Lower lobe of right lung (tissue), 2 donors: ENCODE data around the gene GJA10. TPM values are rescaled to one million over a fixed set of nuclear protein-coding genes. Genes with fewer than 3 reads are reported as not detected.

Experiments
- ATAC-seq, 2 donors: fragments of 200-7000 bp; cut with Tn5 transposase; one replicate each; pipeline ENCODE4 v1.9.1; 2020 to 2022; ENCODE audit warnings: mild to moderate bottlenecking in 2 of 2, moderate library complexity in 2 of 2
- DNase-seq: peaks from one replicate; pipeline ENCODE4 v3.0.0-alpha.2; 2020
- H3K27ac ChIP-seq: fragments of 200-600 bp; one replicate; pipeline ENCODE4 v1.8.0; 2022
- H3K27me3 ChIP-seq: fragments of 200-600 bp; one replicate; pipeline ENCODE4 v1.8.0; 2022; ENCODE audit warnings: low read depth
- H3K36me3 ChIP-seq: fragments of 200-600 bp; one replicate; pipeline ENCODE4 v1.8.0; 2022; ENCODE audit warnings: mild to moderate bottlenecking
- H3K4me1 ChIP-seq: fragments of 200-600 bp; one replicate; pipeline ENCODE4 v1.8.0; 2022
- H3K4me3 ChIP-seq: fragments of 200-600 bp; one replicate; pipeline ENCODE4 v1.8.0; 2022; ENCODE audit warnings: mild to moderate bottlenecking
- H3K9me3 ChIP-seq: fragments of 200-600 bp; one replicate; pipeline ENCODE4 v1.8.0; 2022
- CTCF ChIP-seq: fragments of 200-600 bp; IDR thresholded peaks from one replicate; pipeline ENCODE4 v1.8.0; 2022; ENCODE audit warnings: antibody characterized with exemption, mild to moderate bottlenecking
- intact Hi-C: fragments of 100-400 bp; cut with DNase I; formaldehyde crosslinking; loops from one replicate; pipeline ENCODE4 v1.11.0; 2022
- total RNA-seq: library from RNA; stranded (reverse); fragmentation: NEBNext Ultra II Directional; extraction: Animal tissue kit (Norgen Biotek cat#: 25700); gene quantifications from one replicate; pipeline ENCODE4 v1.2.1, GENCODE V29; 2021
- donor health status: DM: no; HTN: yes; CAD: no; lungs with severe emphysema.

GJA10 gene
- total RNA-seq, 1 donor from 2014 or later = not detected

- TF ChIP-seq CTCF = no peak
- intact Hi-C loops = no loop called here
- Histone ChIP-seq H3K9me3 (no peaks in the 10 kb centered on the region), H3K4me3 (no peak overlapping the region), H3K27ac (no peak overlapping the region), H3K4me1 (no peaks in the 10 kb centered on the region), H3K36me3 (peaks cover 91% of the 10 kb centered on the region), H3K27me3 (no peaks in the 10 kb centered on the region)
- ATAC-seq = no peak
- no peak for DNase-seq
These were observed 31.6 kb upstream of the GJA10 start for GRCh38 chr6:89862698-89863097.

- H3K27me3 ChIP-seq = no peaks in the 10 kb centered on the region
- intact Hi-C loops = no loop called here
- no peak for TF ChIP-seq CTCF
- no peak overlapping the region for H3K4me3 ChIP-seq
- no peak overlapping the region for H3K27ac ChIP-seq
- H3K36me3 ChIP-seq = peaks cover 65% of the 10 kb centered on the region
- H3K9me3 ChIP-seq = no peaks in the 10 kb centered on the region
- H3K4me1 ChIP-seq = no peaks in the 10 kb centered on the region
- no peak for DNase-seq
- ATAC-seq = no peak
These were observed 28.1 kb upstream of the GJA10 start for GRCh38 chr6:89866024-89866678.

GRCh38 chr6:89873721-89874120, 20.5 kb upstream of the GJA10 start:
- H3K27me3 ChIP-seq = no peaks in the 10 kb centered on the region
- TF ChIP-seq CTCF = no peak
- no peaks in the 10 kb centered on the region for H3K9me3 ChIP-seq
- no peak for ATAC-seq
- peaks cover 36% of the 10 kb centered on the region for H3K36me3 ChIP-seq
- H3K4me1 ChIP-seq = no peaks in the 10 kb centered on the region
- intact Hi-C loops = no loop called here
- H3K27ac ChIP-seq = no peak overlapping the region
- H3K4me3 ChIP-seq = no peak overlapping the region
- no peak for DNase-seq

GRCh38 chr6:89874438-89874837, 19.8 kb upstream of the GJA10 start:
- intact Hi-C loops = no loop called here
- Histone ChIP-seq H3K4me3 (no peak overlapping the region), H3K27ac (no peak overlapping the region), H3K36me3 (peaks cover 36% of the 10 kb centered on the region), H3K27me3 (no peaks in the 10 kb centered on the region), H3K9me3 (no peaks in the 10 kb centered on the region), H3K4me1 (no peaks in the 10 kb centered on the region)
- DNase-seq (no peak), ATAC-seq (no peak)
- TF ChIP-seq CTCF = no peak

GRCh38 chr6:89886378-89887120, 7.7 kb upstream of the GJA10 start:
- peaks cover 4% of the 10 kb centered on the region for H3K4me1 ChIP-seq
- peaks cover 33% of the 10 kb centered on the region for H3K27me3 ChIP-seq
- no peak overlapping the region for H3K4me3 ChIP-seq
- no peaks in the 10 kb centered on the region for H3K36me3 ChIP-seq
- no peak overlapping the region for H3K27ac ChIP-seq
- intact Hi-C loops = no loop called here
- ATAC-seq = no peak
- DNase-seq = no peak
- TF ChIP-seq CTCF = no peak
- H3K9me3 ChIP-seq = no peaks in the 10 kb centered on the region
